RWPE1 (cell line): ENCODE data around the gene SLC1A2.

Experiments
- CTCF ChIA-PET: fragments of 350-600 bp; sonication (Branson Sonifier 250); formaldehyde crosslinking; extraction: SDS; loops from one replicate; lab custom pipeline; 2021; lab: Yijun Ruan, JAX
- POLR2A ChIA-PET: fragments of 400-600 bp; formaldehyde crosslinking; extraction: SDS; loops from one replicate; lab custom pipeline; 2020; ENCODE audit warnings: antibody characterized with exemption; ENCODE audit not compliant: low non-redundant PET; lab: Yijun Ruan, JAX
- DNase-seq: peaks from one replicate; pipeline ENCODE4 v3.0.0; 2012; ENCODE audit warnings: low spot score
- H3K27ac ChIP-seq: fragments of 450-650 bp; 2 replicates; pipeline ENCODE4 v1.5.1; 2017
- CTCF ChIP-seq: fragments of 450-650 bp; conservative IDR thresholded peaks from 2 replicates; pipeline ENCODE4 v1.5.1; 2017; ENCODE audit warnings: low read depth, mild to moderate bottlenecking

SLC1A2 gene

GRCh38 chr11:35390737-35391682 lies 28.3 kb downstream of the SLC1A2 start:
- ChIA-PET POLR2A (no interaction called here), CTCF (interaction anchor here (0.6 to 2.1 kb wide), 12 partner anchors 12 to 805 kb away, joined by 3 to 6 read pairs (median 3); partner anchors contain the start of gene CD44)
- TF ChIP-seq CTCF = no peak
- 0 out of 2 replicates have a peak overlapping the region, but pooled peaks have one; percentile 26 for H3K27ac ChIP-seq
- DNase-seq = peak; percentile 58

GRCh38 chr11:35389897-35390465 lies 29.4 kb downstream of the SLC1A2 start:
- POLR2A ChIA-PET = no interaction called here
- no peak overlapping the region for H3K27ac ChIP-seq
- CTCF ChIA-PET = interaction anchor here (0.6 to 2.1 kb wide), 3 partner anchors 16 to 202 kb away, joined by 3 to 5 read pairs (median 3); no protein-coding TSS in a partner anchor

GRCh38 chr11:35389112-35389511 lies 30.2 kb downstream of the SLC1A2 start:
- CTCF ChIA-PET = no interaction called here
- no peak for TF ChIP-seq CTCF
- POLR2A ChIA-PET = no interaction called here

More at GRCh38 chr11:35389897-35390465, 29.4 kb downstream of the SLC1A2 start:
- DNase-seq = no peak
- TF ChIP-seq CTCF = no peak

DNA sequence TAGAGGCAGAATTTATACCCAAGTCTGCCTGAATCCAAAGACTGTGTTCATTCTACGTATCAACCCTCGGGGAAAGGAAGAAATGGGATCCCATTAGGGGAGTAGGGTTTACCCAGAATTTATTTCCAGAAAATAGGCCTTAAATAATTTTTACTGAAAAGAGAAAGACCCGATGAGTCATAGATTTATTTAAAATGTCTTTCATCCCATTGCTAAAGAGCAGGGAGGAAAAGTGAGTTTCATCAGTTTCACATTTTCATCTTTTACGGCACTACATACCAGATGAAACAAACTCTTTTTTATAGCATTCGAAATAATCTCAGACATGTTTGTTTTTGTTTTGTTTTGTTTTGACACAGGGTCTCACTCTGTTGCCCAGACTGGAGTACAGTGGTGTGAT lies 31.3 kb downstream of the SLC1A2 start:
- no peak overlapping the region for H3K27ac ChIP-seq
- no peak for DNase-seq
- ChIA-PET CTCF (no interaction called here), POLR2A (no interaction called here)
- no peak for TF ChIP-seq CTCF

More at GRCh38 chr11:35389112-35389511, 30.2 kb downstream of the SLC1A2 start:
- no peak for DNase-seq
- H3K27ac ChIP-seq = no peak overlapping the region

GRCh38 chr11:35387111-35387982 lies 32.0 kb downstream of the SLC1A2 start:
- TF ChIP-seq CTCF = no peak
- POLR2A ChIA-PET = no interaction called here
- DNase-seq = no peak
- CTCF ChIA-PET = interaction anchor here (0.6 to 0.7 kb wide), 2 partner anchors 11 to 195 kb away, joined by 3 read pairs; no protein-coding TSS in a partner anchor
- H3K27ac ChIP-seq = no peak overlapping the region
